Hepatocyte (in vitro differentiated cells): Measurements from ENCODE around the gene SAC3D1.

Source experiments
- EZH2 ChIP-seq: fragments of 200-600 bp; sonication (generic); IDR thresholded peaks from 2 replicates; pipeline ENCODE4 v1.6.1; 2016; ENCODE audit warnings: antibody characterized with exemption, mild to moderate bottlenecking, borderline replicate concordance
- EZH2phosphoT487 ChIP-seq: fragments of 200-600 bp; sonication (generic); IDR thresholded peaks from one replicate; pipeline ENCODE4 v1.6.1; 2018; ENCODE audit warnings: antibody characterized with exemption, mild to moderate bottlenecking, low read depth, moderate library complexity; ENCODE audit not compliant: unreplicated experiment, severe bottlenecking
- TF ChIP-seq, protein P1 (sequence below): fragments of 200-600 bp; sonication (generic); IDR thresholded peaks from 2 replicates; pipeline ENCODE4 v1.5.1; 2016; ENCODE audit warnings: antibody characterized with exemption, mild to moderate bottlenecking; ENCODE audit not compliant: poor library complexity

GRCh38 chr11:65083834-65084597 lies 43.0 kb downstream of the SAC3D1 start, which contains the start of the genes CDCA5 and ZFPL1:
- TF ChIP-seq, protein P1, sequence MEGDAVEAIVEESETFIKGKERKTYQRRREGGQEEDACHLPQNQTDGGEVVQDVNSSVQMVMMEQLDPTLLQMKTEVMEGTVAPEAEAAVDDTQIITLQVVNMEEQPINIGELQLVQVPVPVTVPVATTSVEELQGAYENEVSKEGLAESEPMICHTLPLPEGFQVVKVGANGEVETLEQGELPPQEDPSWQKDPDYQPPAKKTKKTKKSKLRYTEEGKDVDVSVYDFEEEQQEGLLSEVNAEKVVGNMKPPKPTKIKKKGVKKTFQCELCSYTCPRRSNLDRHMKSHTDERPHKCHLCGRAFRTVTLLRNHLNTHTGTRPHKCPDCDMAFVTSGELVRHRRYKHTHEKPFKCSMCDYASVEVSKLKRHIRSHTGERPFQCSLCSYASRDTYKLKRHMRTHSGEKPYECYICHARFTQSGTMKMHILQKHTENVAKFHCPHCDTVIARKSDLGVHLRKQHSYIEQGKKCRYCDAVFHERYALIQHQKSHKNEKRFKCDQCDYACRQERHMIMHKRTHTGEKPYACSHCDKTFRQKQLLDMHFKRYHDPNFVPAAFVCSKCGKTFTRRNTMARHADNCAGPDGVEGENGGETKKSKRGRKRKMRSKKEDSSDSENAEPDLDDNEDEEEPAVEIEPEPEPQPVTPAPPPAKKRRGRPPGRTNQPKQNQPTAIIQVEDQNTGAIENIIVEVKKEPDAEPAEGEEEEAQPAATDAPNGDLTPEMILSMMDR = no peak
- TF ChIP-seq EZH2 (no peak), EZH2phosphoT487 (no peak)
